Measurements from ENCODE around the gene ADARB2.

The ADARB2 gene

GRCh38 chr10:1232164-1232911 is 505.0 kb downstream of the ADARB2 start:
- ChIA-PET CTCF (no interaction called here), POLR2A (no interaction called here)
- no peak for TF ChIP-seq CTCF (IDR thresholded peaks at IDR 0.05; ENCODE audit: control extremely low read depth, extremely low read depth, low read depth, missing control alignments)
- DNase-seq (ENCODE audit: extremely low spot score), result no peak

GRCh38 chr10:1230592-1231275 is 506.6 kb downstream of the ADARB2 start:
- no peak for TF ChIP-seq CTCF (IDR thresholded peaks at IDR 0.05; ENCODE audit: control extremely low read depth, extremely low read depth, low read depth, missing control alignments)
- no peak for DNase-seq (ENCODE audit: extremely low spot score)
- ChIA-PET POLR2A (no interaction called here), CTCF (no interaction called here)

- CTCF ChIA-PET, result no interaction called here
- TF ChIP-seq CTCF (IDR thresholded peaks at IDR 0.05; ENCODE audit: control extremely low read depth, extremely low read depth, low read depth, missing control alignments), result no peak
Observed at GRCh38 chr10:1230138-1230537, 507.2 kb downstream of the ADARB2 start.

GRCh38 chr10:1229574-1229973 is 507.8 kb downstream of the ADARB2 start:
- POLR2A ChIA-PET, result no interaction called here
- CTCF ChIA-PET, result no interaction called here
- TF ChIP-seq CTCF (IDR thresholded peaks at IDR 0.05; ENCODE audit: control extremely low read depth, extremely low read depth, low read depth, missing control alignments), result no peak
- no peak for DNase-seq (ENCODE audit: extremely low spot score)

More at GRCh38 chr10:1230138-1230537, 507.2 kb downstream of the ADARB2 start:
- DNase-seq (ENCODE audit: extremely low spot score), result no peak
- POLR2A ChIA-PET, result no interaction called here

- TF ChIP-seq CTCF (IDR thresholded peaks at IDR 0.05; ENCODE audit: control extremely low read depth, extremely low read depth, low read depth, missing control alignments), result no peak
- POLR2A ChIA-PET, result no interaction called here
- CTCF ChIA-PET, result no interaction called here
- DNase-seq (ENCODE audit: extremely low spot score), result no peak
Observed at GRCh38 chr10:1229116-1229515, 508.2 kb downstream of the ADARB2 start.

- no peak for DNase-seq (ENCODE audit: extremely low spot score)
- ChIA-PET POLR2A (no interaction called here), CTCF (no interaction called here)
- TF ChIP-seq CTCF (IDR thresholded peaks at IDR 0.05; ENCODE audit: control extremely low read depth, extremely low read depth, low read depth, missing control alignments), result no peak
Observed at GRCh38 chr10:1228467-1228975, 508.8 kb downstream of the ADARB2 start.

All from GM10248 (cell line).